Endothelial cell of hepatic sinusoid (primary cell): ENCODE results near the gene C8G.

Source experiments
- in situ Hi-C: cut with HindIII; loops from 2 replicates; pipeline ENCODE4 v1.10.0; 2017; ENCODE audit warnings: low sequenced_read_pairs

Gene C8G

DNA sequence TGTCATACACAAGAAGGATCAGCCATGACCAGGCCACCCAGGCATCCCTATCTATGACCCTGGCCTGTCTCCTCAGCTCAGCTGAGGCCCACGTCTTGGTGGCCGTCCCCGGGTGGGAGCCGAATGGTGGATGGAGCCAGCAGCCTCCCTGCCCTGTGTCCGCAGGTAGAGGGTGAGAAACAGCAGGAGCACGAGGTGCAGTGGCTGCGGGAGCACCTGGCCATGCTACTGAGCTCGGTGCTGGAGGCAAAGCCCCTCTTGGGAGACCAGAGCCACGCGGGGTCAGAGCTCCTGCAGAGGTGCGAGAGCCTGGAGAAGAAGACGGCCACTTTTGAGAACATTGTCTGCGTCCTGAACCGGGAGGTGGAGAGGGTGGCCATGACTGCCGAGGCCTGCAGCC, 25.0 kb upstream of the C8G start:
- in situ Hi-C loops = no loop called here

DNA sequence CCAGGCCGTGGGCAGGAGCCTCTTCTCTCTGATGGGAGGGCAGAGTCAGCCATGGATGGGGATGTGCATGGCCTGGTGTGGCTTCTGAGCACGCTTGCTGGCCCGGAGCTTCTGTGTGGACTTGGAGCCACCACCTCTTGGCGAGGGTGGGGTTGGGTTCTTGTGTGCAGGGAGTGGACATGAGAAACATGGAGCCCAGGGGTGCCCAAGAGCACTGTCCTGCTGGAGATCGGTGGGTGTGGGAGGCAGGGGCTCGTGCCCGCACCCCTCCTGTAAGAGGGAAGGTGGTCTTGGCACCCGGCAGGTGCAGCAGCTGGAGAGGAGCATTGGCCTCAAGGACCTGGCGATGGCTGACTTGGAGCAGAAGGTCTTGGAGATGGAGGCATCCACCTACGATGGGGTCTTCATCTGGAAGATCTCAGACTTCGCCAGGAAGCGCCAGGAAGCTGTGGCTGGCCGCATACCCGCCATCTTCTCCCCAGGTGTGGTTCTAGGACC, 24.3 kb upstream of the C8G start:
- in situ Hi-C loops = no loop called here

- in situ Hi-C loops = no loop called here
These were observed 23.7 kb upstream of the C8G start for GRCh38 chr9:136921307-136921706.

- in situ Hi-C loops = no loop called here
These were observed 23.3 kb upstream of the C8G start for GRCh38 chr9:136921718-136922117.

- in situ Hi-C loops = no loop called here
These were observed 22.5 kb upstream of the C8G start for GRCh38 chr9:136922540-136922939.

DNA sequence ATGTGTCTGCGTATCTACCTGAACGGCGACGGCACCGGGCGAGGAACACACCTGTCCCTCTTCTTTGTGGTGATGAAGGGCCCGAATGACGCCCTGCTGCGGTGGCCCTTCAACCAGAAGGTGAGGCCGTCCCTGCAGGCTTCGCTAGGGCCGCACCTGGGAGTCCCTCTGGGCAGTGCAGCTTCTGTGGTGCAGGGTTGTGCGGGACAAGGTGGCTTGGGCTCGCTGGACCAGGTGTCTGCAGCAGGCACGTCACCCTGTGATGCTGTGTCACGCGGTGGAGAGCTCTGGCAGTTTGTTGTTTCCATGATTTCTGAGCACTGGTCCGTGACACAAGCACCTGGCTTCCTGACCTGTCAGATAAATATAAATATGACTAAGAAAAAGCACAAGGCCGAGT, 21.2 kb upstream of the C8G start:
- in situ Hi-C loops = no loop called here

DNA sequence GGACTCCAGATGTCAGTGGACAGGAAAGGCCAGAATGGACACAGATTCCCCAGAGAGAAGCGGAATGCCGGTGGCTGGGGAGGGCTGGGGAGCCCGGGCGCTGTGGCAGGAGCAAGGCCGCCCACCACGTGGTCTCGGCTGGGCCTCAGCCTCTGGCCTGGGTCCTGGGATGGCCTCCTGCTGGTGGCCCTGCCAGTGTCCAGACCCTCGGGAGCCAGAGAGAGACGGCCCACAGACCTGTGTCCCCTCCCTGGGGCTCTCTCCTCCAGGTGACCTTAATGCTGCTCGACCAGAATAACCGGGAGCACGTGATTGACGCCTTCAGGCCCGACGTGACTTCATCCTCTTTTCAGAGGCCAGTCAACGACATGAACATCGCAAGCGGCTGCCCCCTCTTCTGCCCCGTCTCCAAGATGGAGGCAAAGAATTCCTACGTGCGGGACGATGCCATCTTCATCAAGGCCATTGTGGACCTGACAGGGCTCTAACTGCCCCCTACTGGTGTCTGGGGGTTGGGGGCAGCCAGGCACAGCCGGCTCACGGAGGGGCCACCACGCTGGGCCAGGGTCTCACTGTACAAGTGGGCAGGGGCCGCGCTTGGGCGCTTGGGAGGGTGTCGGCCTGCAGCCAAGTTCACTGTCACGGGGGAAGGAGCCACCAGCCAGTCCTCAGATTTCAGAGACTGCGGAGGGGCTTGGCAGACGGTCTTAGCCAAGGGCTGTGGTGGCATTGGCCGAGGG, 19.5 kb upstream of the C8G start:
- in situ Hi-C loops = loop anchor here (5.0 to 25.0 kb wide), 3 partner anchors 38 to 237 kb away; partner anchors contain the start of genes AJM1, LRRC26, TMEM210 and TRAF2

GRCh38 chr9:136926154-136926704, 18.8 kb upstream of the C8G start:
- in situ Hi-C loops = loop anchor here (5.0 to 25.0 kb wide), 3 partner anchors 39 to 236 kb away; partner anchors contain the start of genes AJM1, LRRC26, TMEM210 and TRAF2

DNA sequence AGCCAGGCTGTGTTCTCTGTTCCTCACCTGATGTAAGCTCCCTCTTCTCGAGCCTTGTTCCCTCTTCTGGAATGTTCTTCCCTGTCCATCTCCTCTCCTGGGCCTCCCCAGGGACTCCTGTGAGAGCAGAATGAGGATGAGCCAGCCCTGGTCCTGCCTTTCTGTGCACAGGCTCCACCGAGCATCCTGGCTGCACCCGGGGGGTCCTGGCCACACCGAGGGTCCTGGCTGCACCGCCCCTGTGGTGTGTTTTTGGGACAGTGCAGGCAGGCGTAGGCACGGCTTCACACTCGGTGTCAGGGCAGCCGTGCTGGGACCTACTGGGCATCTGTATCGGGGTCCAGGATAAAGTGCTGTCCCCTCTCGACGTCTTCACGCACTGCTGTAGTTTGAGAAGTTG, 18.3 kb upstream of the C8G start:
- in situ Hi-C loops = loop anchor here (5.0 to 25.0 kb wide), 3 partner anchors 39 to 236 kb away; partner anchors contain the start of genes AJM1, LRRC26, TMEM210 and TRAF2

DNA sequence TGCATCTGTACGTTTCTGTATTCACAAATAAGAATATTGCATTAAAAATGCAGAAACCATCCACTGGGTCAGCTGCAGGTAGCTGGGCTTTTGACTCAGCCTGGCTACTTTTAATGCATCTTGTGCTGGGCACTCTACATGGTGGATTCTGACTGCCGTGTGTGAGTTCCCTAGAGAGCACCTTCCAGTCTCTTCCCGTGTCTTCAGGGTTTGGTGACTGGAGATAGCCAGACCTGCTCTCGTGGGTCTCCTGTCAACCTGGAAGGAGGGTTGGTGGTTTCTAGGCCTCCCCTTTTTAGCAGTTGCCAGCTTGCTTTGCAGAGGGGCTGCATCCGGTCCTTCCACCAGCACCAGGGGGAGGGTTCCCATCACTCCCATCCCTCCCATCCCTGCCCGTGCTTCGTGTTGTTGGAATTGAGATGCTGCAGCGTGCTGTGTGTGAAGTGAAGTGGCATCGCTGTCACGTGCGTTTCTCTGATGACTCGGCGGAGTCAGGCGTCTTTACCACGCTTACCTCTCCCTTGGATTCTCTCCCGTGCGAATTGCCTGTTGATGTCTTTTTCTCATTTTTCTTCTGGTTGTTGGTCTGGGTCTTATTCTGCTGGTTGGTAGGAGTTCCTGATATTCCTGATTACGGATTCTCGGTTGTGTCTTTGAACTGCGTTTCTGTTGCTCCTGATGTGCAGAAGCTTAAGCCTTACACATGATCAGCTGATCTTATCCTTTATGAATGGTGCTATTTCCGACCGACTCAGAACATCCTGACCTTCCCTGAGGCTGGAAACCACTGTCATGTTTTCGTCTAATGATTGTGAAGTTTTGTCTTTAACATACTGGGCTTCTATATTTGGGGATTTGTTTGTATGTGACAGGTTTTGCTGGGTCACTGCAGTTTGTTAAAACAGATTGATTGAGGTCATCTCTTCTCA, 17.4 kb upstream of the C8G start:
- in situ Hi-C loops = loop anchor here (5.0 to 25.0 kb wide), 3 partner anchors 40 to 235 kb away; partner anchors contain the start of genes AJM1, LRRC26, TMEM210 and TRAF2

DNA sequence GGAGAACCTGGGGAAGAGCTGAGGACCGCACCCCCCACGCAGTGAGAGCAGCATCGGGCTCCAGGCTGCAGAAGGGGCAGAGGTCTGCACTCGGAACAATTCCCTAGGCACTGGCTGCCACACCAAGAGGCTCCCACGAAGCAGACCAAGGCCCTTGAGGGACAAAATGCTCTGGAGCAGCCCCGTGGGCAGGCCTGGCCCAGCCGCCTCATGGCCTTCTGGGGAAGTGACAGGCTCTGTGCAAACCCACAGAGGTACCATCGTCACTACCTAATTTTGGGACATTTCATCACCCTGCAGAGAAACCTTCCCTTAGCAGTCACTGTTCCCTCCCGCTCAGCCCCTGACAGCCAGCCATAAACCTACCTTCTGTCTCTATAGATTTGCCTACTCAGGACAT, 16.5 kb upstream of the C8G start:
- in situ Hi-C loops = loop anchor here (5.0 to 25.0 kb wide), 3 partner anchors 41 to 234 kb away; partner anchors contain the start of genes AJM1, LRRC26, TMEM210 and TRAF2

DNA sequence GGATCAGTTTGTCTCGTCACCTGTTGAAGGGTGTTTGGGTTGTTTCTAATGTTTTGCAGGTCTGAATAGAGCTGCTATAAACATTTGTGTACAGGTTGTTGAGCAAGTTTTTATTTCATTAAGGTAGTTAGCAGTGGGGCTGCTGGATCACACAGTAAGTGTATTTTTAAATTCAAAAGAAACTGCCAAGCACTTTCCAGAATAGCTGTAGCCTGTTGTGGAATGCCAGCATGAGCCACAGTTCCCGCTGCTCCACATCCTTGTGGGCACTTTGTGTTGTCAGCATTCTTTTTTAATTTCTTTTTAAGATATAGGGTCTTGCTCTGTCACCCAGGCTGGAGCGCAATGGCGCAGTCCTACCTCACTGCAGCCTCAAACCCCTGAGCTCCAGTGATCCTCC, 15.0 kb upstream of the C8G start:
- in situ Hi-C loops = loop anchor here (25.0 kb wide), 1 partner anchor 232 kb away; the partner anchor contains the start of genes LRRC26 and TMEM210

GRCh38 chr9:136931611-136932130, 13.4 kb upstream of the C8G start:
- in situ Hi-C loops = loop anchor here (25.0 kb wide), 1 partner anchor 231 kb away; the partner anchor contains the start of genes LRRC26 and TMEM210

- in situ Hi-C loops = loop anchor here (25.0 kb wide), 1 partner anchor 228 kb away; the partner anchor contains the start of genes LRRC26 and TMEM210
These were observed 10.8 kb upstream of the C8G start for GRCh38 chr9:136934277-136934676.

GRCh38 chr9:136935651-136936050, 9.4 kb upstream of the C8G start:
- in situ Hi-C loops = loop anchor here (25.0 kb wide), 1 partner anchor 227 kb away; the partner anchor contains the start of genes LRRC26 and TMEM210

DNA sequence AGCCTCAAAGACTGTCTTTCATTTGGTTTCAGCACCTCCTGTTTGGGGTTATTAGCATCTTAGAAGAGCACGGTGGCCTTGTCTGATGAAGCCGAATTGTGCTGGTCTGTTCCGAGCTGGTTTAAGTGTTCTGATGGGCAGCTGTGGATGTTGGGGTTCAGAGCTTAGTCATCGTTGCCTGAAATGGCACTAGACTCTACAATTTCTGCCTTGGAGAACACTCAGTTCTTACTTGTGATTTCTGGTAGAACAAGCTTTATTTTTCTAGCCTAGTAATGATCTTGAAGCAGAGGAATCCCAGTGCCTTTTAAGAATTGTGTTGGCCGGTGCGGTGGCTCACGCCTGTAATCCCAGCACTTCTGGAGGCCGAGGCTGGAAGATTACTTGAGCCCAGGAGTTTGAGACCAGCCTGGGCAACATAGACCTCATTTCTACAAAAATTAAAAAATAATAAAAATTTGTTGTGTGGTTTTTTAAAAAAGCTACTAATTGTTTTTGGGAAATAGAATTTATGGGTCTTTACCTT, 8.3 kb upstream of the C8G start:
- in situ Hi-C loops = loop anchor here (25.0 kb wide), 1 partner anchor 226 kb away; the partner anchor contains the start of genes LRRC26 and TMEM210

GRCh38 chr9:136937186-136938001, 7.6 kb upstream of the C8G start:
- in situ Hi-C loops = loop anchor here (25.0 kb wide), 1 partner anchor 225 kb away; the partner anchor contains the start of genes LRRC26 and TMEM210

DNA sequence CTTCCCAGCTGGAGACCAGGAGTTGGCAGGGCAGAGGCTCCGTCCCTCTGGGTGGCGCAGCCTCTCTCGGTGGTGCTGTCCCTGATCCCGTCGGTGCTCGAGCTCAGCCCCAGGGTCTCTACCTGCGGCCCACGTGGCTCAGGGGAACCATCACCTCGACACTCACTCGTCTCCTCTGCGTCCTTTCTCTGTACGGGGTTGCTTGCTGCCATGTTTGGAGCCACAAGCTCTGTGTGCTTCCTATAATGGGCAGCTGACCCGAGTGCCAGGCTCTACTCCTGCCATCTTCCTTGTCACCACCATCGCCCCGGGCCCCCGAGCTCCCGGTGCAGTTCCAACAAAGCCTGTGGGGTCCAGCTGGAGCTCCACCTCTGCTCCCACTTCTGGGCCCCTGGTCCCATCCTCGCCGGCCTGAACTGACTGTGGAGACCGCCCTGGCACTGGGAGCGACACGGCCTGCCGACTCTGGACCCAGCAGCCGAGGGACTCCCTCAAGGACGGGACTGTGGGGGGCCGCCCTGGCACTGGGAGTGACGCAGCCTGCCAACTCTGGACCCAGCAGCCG, 5.5 kb upstream of the C8G start:
- in situ Hi-C loops = loop anchor here (25.0 kb wide), 1 partner anchor 223 kb away; the partner anchor contains the start of genes LRRC26 and TMEM210
